ENCODE measurements around the gene ADGRL1. TPM values are rescaled to one million over a fixed set of nuclear protein-coding genes. Genes with fewer than 3 reads are reported as not detected.

ADGRL1 gene
- total and polyA plus RNA-seq, 10 of the 15 experiments (the other 5 are each of a cell fraction or from before 2014, with no cell fraction given): 0.05 to 4.8 (median 0.71) TPM

GRCh38 chr19:14136509-14137281 lies 69.3 kb downstream of the ADGRL1 start, which contains the start of gene ASF1B (continued):
- TF ChIP-seq PKNOX1 (IDR thresholded peaks at IDR 0.05) (peak; percentile 99), ETV6 (conservative IDR thresholded peaks at IDR 0.05 in 1 of 2, IDR thresholded peaks at IDR 0.05 in 1 of 2; ENCODE audit: borderline replicate concordance in 1 of 2, low read depth in 1 of 2) (no peak), PBX3 (IDR thresholded peaks at IDR 0.05; ENCODE audit: insufficient replicate concordance, low read depth, low read length) (peak; percentile 94), IRF5 (IDR thresholded peaks at IDR 0.05; ENCODE audit: borderline replicate concordance) (no peak), SREBF2 (IDR thresholded peaks at IDR 0.05; ENCODE audit: low read length) (no peak), TCF12 (IDR thresholded peaks at IDR 0.05; ENCODE audit: low read depth, low read length) (peak; percentile 62; the same call in 1 of the 2 replicates), ELK1 (IDR thresholded peaks at IDR 0.05; ENCODE audit: low read depth, low read length) (no peak), YY1 (IDR thresholded peaks at IDR 0.05; ENCODE audit: low read depth, low read length) (peak; percentile 7; the same call in 1 of the 2 replicates), RB1 (IDR thresholded peaks at IDR 0.05; ENCODE audit: borderline replicate concordance) (peak; percentile 99), RAD51 (IDR thresholded peaks at IDR 0.05) (no peak), TARDBP (IDR thresholded peaks at IDR 0.05; ENCODE audit: borderline replicate concordance) (no peak), BACH1 (IDR thresholded peaks at IDR 0.05; ENCODE audit: borderline replicate concordance) (peak; percentile 49; the same call in 1 of the 2 replicates), RFX5 (IDR thresholded peaks at IDR 0.05; ENCODE audit: low read depth, low read length) (peak; percentile 89), HCFC1 (IDR thresholded peaks at IDR 0.05; ENCODE audit: low read length) (no peak), E2F8 (IDR thresholded peaks at IDR 0.05; ENCODE audit: low read depth, partially characterized antibody) (no peak), RAD21 (IDR thresholded peaks at IDR 0.05; ENCODE audit: insufficient read depth, low read depth, low read length) (peak; percentile 91), USF1 (IDR thresholded peaks at IDR 0.05; ENCODE audit: borderline replicate concordance, extremely low read length, insufficient read depth, low read depth, low read length) (no peak), GATAD2B (conservative IDR thresholded peaks at IDR 0.05; ENCODE audit: low read depth) (peak; percentile 74), MAX (IDR thresholded peaks at IDR 0.05; ENCODE audit: low read depth, low read length) (peak; percentile 33; the same call in 1 of the 2 replicates), KLF5 (IDR thresholded peaks at IDR 0.05; ENCODE audit: partially characterized antibody) (no peak), ZNF24 (IDR thresholded peaks at IDR 0.05) (no peak)

All from GM12878 (cell line).